Small intestine (tissue), 7 donors: ENCODE data around the gene GAA. TPM values are rescaled to one million over a fixed set of nuclear protein-coding genes. Genes with fewer than 3 reads are reported as not detected.
"Not testable (repeated sequence)": the region's sequence is repeated elsewhere in the genome, so short reads cannot be mapped to it uniquely, and the experiment has no call there.

Experiments used
- DNase-seq, 2 donors: peaks; one replicate each; pipeline versions ENCODE4 v3.0.0 to v3.0.0-alpha.2; 2013
- FAIRE-seq: peaks from 2 replicates; lab custom pipeline; 2012; peaks lifted over from hg19 to GRCh38; lab: Jason Lieb, UNC
- H3K27ac ChIP-seq, 3 donors: one replicate each; pipeline ENCODE4 v1.5.1; 2013; ENCODE audit warnings: low read length in 2 of 3, mild to moderate bottlenecking in 2 of 3, control low read depth in 1 of 3, inconsistent platforms in 1 of 3, low read depth in 1 of 3, moderate library complexity in 1 of 3
- H3K27me3 ChIP-seq, 3 donors: one replicate each; pipeline ENCODE4 v1.6.1; 2013; ENCODE audit warnings: low read length in 3 of 3, inconsistent platforms in 1 of 3; ENCODE audit not compliant: control insufficient read depth in 3 of 3, insufficient read depth in 3 of 3
- H3K36me3 ChIP-seq, 3 donors: one replicate each; pipeline ENCODE4 v1.6.1; 2013; ENCODE audit warnings: low read length in 3 of 3, inconsistent platforms in 1 of 3, low read depth in 1 of 3, mild to moderate bottlenecking in 1 of 3, moderate library complexity in 1 of 3; ENCODE audit not compliant: control insufficient read depth in 3 of 3, insufficient read depth in 2 of 3
- H3K4me1 ChIP-seq, 3 donors: one replicate each; pipeline ENCODE4 v1.6.1; 2013; ENCODE audit warnings: low read length in 2 of 3, inconsistent platforms in 1 of 3, low read depth in 1 of 3, mild to moderate bottlenecking in 1 of 3, moderate library complexity in 1 of 3; ENCODE audit not compliant: control insufficient read depth in 3 of 3, insufficient read depth in 2 of 3
- H3K4me3 ChIP-seq, 3 donors: one replicate each; pipeline ENCODE4 v1.5.1; 2013; ENCODE audit warnings: low read length in 3 of 3, control low read depth in 1 of 3, inconsistent platforms in 1 of 3, low read depth in 1 of 3, mild to moderate bottlenecking in 1 of 3, moderate library complexity in 1 of 3
- H3K9me3 ChIP-seq, 2 donors: one replicate each; pipeline ENCODE4 v1.6.1; 2013; ENCODE audit warnings: low read depth in 1 of 2, low read length in 1 of 2; ENCODE audit not compliant: control insufficient read depth in 2 of 2, insufficient read depth in 1 of 2
- WGBS, 3 donors: extraction: QIAGEN DNeasy Blood & Tissue Kit; methylation state at CpG; one replicate each; pipeline ENCODE4 v1.1.7; 2013; 5-methylcytosine and 5-hydroxymethylcytosine counted together
- polyA plus RNA-seq, 4 donors: library from polyadenylated mRNA; stranded (reverse) in 3 of 4; unstranded in 1 of 4; fragments of 200-250 nt in 3 of 4; fragments of 120-200 nt in 1 of 4; gene quantifications; one replicate each; pipeline versions ENCODE4 v1.2.1 to v1.2.3, GENCODE V29; 2013
- donor health status: healthy with polysubstance abuse.
- donor health status: control.
- donor health status: control.
- donor health status: Bipolar disorder and iron deficiency.
- donor health status: healthy.

Gene GAA
- polyA plus RNA-seq, 4 donors: 13.2 to 64.4 (median 21.3) TPM

- peak overlapping the region; percentile 61 to 92 (median 74) for H3K27ac ChIP-seq
- H3K9me3 ChIP-seq: no peaks in the 10 kb centered on the region
- DNase-seq: peak; percentile 16 to 39
- H3K27me3 ChIP-seq: no peaks in the 10 kb centered on the region
- H3K4me1 ChIP-seq: peaks cover 2 to 13% (median 10%) of the 10 kb centered on the region in 3 donors
- peaks cover 9 to 30% (median 16%) of the 10 kb centered on the region in 3 donors for H3K36me3 ChIP-seq
- H3K4me3 ChIP-seq: peak overlapping the region; percentile 79 to 94 (median 80)
- FAIRE-seq: no peak
- WGBS, 3 donors: 0% methylated on average over 64 to 69 of the region's 69 CpGs
Measured at GRCh38 chr17:80146121-80147034, 45.0 kb downstream of the GAA start.

- Histone ChIP-seq H3K27me3 (no peaks in the 10 kb centered on the region), H3K27ac (peak within 1 kb of the TSS; percentile 74 to 95 (median 92)), H3K4me3 (peak within 1 kb of the TSS; percentile 79 to 94 (median 80)), H3K36me3 (peaks cover 6 to 24% (median 11%) of the 10 kb centered on the region in 3 donors), H3K4me1 (peaks cover 2 to 13% (median 10%) of the 10 kb centered on the region in 3 donors), H3K9me3 (peaks cover 0 to 5% of the 10 kb centered on the region in 2 donors)
- 0% methylated on average over 90 of the region's 90 CpGs for WGBS, 3 donors
- DNase-seq: peak; percentile 99 to 100
- no peak for FAIRE-seq
Measured at GRCh38 chr17:80147035-80147822, 45.8 kb downstream of the GAA start, which contains the start of gene EIF4A3. Gene EIF4A3, minus strand, starts transcription at chr17:80147128. Its CDS starts 167 bp downstream, at chr17:80146961.

- Histone ChIP-seq H3K4me1 (peaks cover 0 to 2% (median 0%) of the 10 kb centered on the region in 3 donors), H3K27ac (no peak overlapping the region), H3K9me3 (peaks cover 0 to 16% of the 10 kb centered on the region in 2 donors), H3K4me3 (no peak overlapping the region), H3K36me3 (peaks cover 0 to 3% (median 0%) of the 10 kb centered on the region in 3 donors), H3K27me3 (no peaks in the 10 kb centered on the region)
- FAIRE-seq: no peak
- WGBS, 3 donors: 77 to 79% (median 79%) methylated on average over 5 of the region's 5 CpGs
- DNase-seq: no peak
Measured at GRCh38 chr17:80151333-80151732, 50.0 kb downstream of the GAA start.

GRCh38 chr17:80152081-80152702, 50.8 kb downstream of the GAA start:
- Histone ChIP-seq H3K4me1 (peaks cover 0 to 2% (median 0%) of the 10 kb centered on the region in 3 donors), H3K4me3 (no peak overlapping the region), H3K27ac (no peak overlapping the region), H3K36me3 (peaks cover 0 to 3% (median 0%) of the 10 kb centered on the region in 3 donors), H3K9me3 (peaks cover 0 to 22% of the 10 kb centered on the region in 2 donors), H3K27me3 (no peaks in the 10 kb centered on the region)
- DNase-seq: no peak
- FAIRE-seq: no peak
- WGBS, 3 donors: 72 to 75% (median 73%) methylated on average over 11 of the region's 11 CpGs

- no peak for DNase-seq
- FAIRE-seq: no peak
- 82 to 85% (median 82%) methylated on average over 3 of the region's 3 CpGs for WGBS, 3 donors
- Histone ChIP-seq H3K4me3 (no peak overlapping the region), H3K36me3 (peaks cover 0 to 3% (median 0%) of the 10 kb centered on the region in 3 donors), H3K27ac (no peak overlapping the region), H3K4me1 (peaks cover 0 to 2% (median 0%) of the 10 kb centered on the region in 3 donors), H3K9me3 (peaks cover 0 to 22% of the 10 kb centered on the region in 2 donors), H3K27me3 (no peaks in the 10 kb centered on the region)
Measured at GRCh38 chr17:80153004-80153403, 51.6 kb downstream of the GAA start.

- DNase-seq: no peak
- no peaks in the 10 kb centered on the region for H3K4me1 ChIP-seq
- no peak overlapping the region for H3K4me3 ChIP-seq
- peaks cover 0 to 22% of the 10 kb centered on the region in 2 donors for H3K9me3 ChIP-seq
- 79 to 89% (median 83%) methylated on average over 5 of the region's 5 CpGs for WGBS, 3 donors
- no peaks in the 10 kb centered on the region for H3K36me3 ChIP-seq
- no peaks in the 10 kb centered on the region for H3K27me3 ChIP-seq
- FAIRE-seq: no peak
- H3K27ac ChIP-seq: no peak overlapping the region
Measured at GRCh38 chr17:80154166-80154565, 52.8 kb downstream of the GAA start.

GRCh38 chr17:80155600-80155999, 54.2 kb downstream of the GAA start:
- H3K9me3 ChIP-seq: peaks cover 0 to 22% of the 10 kb centered on the region in 2 donors
- H3K27me3 ChIP-seq, H3K27ac ChIP-seq, DNase-seq, H3K4me3 ChIP-seq, H3K4me1 ChIP-seq, H3K36me3 ChIP-seq, FAIRE-seq: not testable (repeated sequence)
- 18 to 48% (median 18%) methylated on average over 1 to 2 of the region's 2 CpGs for WGBS, 3 donors
